CD4-positive, alpha-beta T cell treated with Interleukin-10 for 1 hour (primary cell): ENCODE measurements around the gene TRPC1.
A peak's percentile ranks its signal among the peaks of the same experiment; 100 is the strongest.
"Not testable (repeated sequence)": the region's sequence is repeated elsewhere in the genome, so short reads cannot be mapped to it uniquely, and the experiment has no call there.

Source experiments
- DNase-seq: peaks from one replicate; pipeline ENCODE4 v3.0.0-alpha.2; 2020

TRPC1 gene

DNA sequence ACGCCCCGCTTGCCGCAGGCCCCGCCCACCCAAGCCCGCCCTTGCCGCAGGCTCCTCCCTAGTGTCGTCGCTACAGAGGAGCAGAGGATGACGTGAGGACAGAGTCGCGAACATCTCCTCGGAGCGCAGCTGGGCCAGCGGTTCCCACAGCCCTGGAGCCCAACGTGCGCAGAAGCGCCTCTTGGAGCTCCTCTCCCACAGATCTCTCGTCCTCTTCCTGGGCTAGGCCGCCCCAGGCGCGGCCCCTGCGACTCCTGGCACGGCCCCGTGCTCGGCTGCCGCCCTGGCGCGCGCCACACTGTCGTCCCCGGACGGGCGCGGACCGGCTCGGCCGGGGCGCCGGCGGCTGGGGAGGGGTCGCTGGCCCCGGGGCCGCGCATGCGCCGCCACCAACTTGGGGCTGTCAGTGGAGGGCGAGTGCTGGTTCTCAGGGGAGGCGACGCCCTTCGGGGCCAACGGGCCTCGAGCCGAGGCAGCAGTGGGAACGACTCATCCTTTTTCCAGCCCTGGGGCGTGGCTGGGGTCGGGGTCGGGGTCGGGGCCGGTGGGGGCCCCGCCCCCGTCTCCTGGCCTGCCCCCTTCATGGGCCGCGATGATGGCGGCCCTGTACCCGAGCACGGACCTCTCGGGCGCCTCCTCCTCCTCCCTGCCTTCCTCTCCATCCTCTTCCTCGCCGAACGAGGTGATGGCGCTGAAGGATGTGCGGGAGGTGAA is at the start of gene TRPC1:
TRPC1 (plus strand) TSS at position 67 of the 714 bp plus-strand sequence; CDS start at position 593, 526 bp downstream.
- peak; percentile 86 for DNase-seq

- DNase-seq: no peak
These were observed 47.7 kb upstream of the TRPC1 start for GRCh38 chr3:142676151-142676550.

GRCh38 chr3:142680710-142681109 is 43.1 kb upstream of the TRPC1 start:
- no peak for DNase-seq

GRCh38 chr3:142690613-142691012 is 33.2 kb upstream of the TRPC1 start:
- DNase-seq: no peak

GRCh38 chr3:142691527-142691926 is 32.3 kb upstream of the TRPC1 start:
- no peak for DNase-seq

- no peak for DNase-seq
These were observed 30.5 kb upstream of the TRPC1 start for GRCh38 chr3:142693136-142693853.

DNA sequence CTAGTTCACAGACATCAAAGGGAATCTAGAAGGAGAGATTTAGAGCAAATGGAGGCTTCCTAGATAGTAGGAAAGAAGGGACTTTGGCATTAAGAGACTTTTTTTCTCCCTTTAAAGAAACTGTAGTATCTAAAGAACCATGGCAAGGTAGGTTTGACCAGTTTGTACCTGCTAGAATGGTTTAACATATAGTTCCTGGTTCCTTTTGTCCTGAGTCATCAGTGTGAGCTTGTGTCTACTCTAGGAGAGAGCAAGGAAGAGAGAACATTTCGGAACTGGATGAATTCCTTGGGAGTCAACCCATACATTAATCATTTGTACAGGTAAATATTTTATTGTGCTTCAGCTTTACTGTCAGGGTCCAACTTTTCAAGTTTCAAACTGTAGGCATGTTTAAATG is 29.6 kb upstream of the TRPC1 start:
- no peak for DNase-seq

- no peak for DNase-seq
These were observed 18.6 kb upstream of the TRPC1 start for GRCh38 chr3:142705198-142705597.

DNA sequence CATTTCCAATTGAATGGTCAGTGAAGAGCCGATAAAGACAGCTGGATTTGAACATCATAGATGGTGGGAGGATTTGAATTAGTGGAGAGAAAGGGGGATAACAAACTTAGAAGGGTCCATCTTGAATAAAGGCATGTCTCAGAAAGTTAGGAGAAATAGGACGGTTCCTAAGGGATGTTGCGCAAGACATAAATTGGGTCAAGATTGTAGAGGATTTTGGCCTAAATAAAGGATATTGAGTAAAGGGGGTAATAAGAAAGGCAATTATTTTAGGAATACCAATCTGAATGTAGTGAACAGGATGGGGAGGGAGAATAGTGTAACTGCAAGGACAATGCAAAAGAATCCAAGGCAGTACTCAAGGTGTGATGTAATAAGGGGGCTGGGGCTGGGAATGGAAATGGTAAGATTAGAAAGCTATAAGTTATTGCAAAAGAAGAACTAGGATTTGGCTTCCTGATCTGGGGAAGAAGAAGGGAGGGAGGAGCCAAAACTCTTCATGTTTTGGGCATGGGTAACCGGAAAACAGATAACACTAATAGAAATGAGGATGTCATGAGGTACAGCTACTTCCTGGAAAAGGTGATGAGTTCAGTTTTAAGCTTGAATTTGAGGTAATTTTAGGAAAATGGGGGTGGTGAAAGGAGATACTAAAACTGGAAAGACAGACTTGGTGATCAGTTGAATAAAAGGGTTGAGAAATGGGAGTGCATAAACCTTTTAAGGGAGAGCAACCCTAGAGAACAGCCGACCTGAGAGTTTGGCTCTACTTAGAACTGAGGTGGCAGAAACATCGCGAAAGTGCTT is 17.3 kb upstream of the TRPC1 start:
- DNase-seq: no peak

- no peak for DNase-seq
These were observed 14.6 kb upstream of the TRPC1 start for GRCh38 chr3:142709207-142709606.

GRCh38 chr3:142714882-142715281 is 9.0 kb upstream of the TRPC1 start:
- not testable (repeated sequence) for DNase-seq

DNA sequence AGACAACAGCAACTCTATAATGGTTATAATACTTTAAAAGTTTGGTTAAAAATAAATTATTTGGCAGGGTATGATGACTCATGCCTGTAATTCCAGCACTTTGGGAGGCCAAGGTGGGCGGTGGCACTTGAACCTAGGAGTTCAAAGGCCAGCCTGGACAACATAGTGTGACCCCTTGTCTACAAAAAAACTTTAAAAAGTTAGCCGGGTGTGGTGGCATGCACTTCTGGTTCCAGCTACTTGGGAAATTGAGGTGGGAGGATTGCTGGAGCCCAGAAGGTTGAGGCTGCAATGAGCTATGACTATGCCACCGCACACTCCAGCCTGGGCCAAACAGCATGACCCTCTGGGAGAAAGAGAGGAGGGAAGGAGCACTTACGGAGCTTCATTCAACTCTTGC is 7.7 kb upstream of the TRPC1 start:
- no peak for DNase-seq

- DNase-seq: no peak
These were observed 218 bp upstream of the TRPC1 start for GRCh38 chr3:142723665-142723967.

GRCh38 chr3:142724682-142725356 is 985 bp downstream of the TRPC1 start:
- no peak for DNase-seq

- DNase-seq: no peak
These were observed 1.5 kb downstream of the TRPC1 start for GRCh38 chr3:142725357-142725739.

GRCh38 chr3:142726017-142726416 is 2.2 kb downstream of the TRPC1 start:
- DNase-seq: no peak

GRCh38 chr3:142732066-142732465 is 8.2 kb downstream of the TRPC1 start:
- DNase-seq: no peak

DNA sequence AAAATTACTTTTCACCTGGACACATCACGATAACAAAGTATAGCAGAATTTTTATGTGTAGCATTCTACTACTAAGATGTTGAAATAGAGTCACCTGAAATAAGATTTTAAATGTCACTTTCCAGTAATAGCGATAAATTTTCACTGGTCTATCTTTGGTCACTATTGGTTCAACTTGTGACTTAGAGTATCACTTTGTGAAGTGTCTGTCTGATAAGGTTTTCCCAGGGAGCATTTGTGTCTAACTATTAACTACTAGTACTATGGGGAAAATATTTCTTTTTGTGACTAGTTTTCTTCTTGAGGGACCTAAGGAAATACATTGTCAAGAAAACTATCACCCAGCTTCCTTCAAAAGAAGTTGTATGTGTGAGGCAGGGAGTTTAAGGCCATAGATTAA is 11.0 kb downstream of the TRPC1 start:
- DNase-seq: no peak

- no peak for DNase-seq
These were observed 11.6 kb downstream of the TRPC1 start for GRCh38 chr3:142735462-142735861.

GRCh38 chr3:142738396-142738795 is 14.6 kb downstream of the TRPC1 start:
- no peak for DNase-seq

DNA sequence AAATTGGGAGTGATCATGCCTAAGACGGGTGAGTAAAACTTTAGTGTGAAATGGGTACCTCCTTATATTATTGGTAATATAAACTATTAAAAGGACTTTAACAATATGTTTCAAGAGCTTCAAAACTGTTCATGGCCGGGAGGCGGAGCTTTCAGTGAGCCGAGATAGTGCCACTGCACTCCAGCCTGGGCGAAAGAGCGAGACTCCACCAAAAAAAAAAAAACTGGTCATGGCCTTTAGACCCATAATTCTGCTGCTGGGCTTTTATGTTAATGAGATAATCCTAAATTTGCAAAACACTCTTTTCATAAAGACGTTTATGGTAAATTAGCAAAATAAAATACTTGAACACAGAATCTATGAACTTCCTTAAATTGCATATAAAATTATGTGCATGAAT is 22.8 kb downstream of the TRPC1 start:
- DNase-seq: no peak

DNA sequence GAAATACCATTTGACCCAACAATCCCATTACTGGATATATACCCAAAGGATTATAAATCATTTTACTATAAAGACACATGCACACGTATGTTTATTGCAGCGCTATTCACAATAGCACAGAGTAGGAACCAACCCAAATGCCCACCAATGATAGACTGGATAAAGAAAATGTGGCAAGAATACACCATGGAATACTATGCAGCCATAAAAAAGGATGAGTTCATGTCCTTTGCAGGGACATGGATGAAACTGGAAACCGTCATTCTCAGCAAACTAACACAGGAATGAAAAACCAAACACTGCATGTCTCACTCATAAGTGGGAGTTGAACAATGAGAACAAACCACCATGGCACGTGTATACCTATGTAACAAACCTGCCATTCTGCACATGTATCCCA is 26.7 kb downstream of the TRPC1 start:
- not testable (repeated sequence) for DNase-seq

GRCh38 chr3:142752605-142753004 is 28.8 kb downstream of the TRPC1 start:
- not testable (repeated sequence) for DNase-seq
